GM12875 (cell line): ENCODE data around the gene SLC38A10.

Experiments
- H3K4me3 ChIP-seq: one replicate; pipeline ENCODE4 v1.5.1; 2011; ENCODE audit warnings: low read depth, low read length, control low read depth
- CTCF ChIP-seq: IDR thresholded peaks from 2 replicates; pipeline ENCODE4 v1.5.1; 2011; ENCODE audit warnings: low read depth, mild to moderate bottlenecking, control low read depth, inconsistent platforms, low read length, moderate library complexity, borderline replicate concordance; ENCODE audit not compliant: insufficient read depth

Gene SLC38A10

GRCh38 chr17:81263371-81264181 lies 31.5 kb downstream of the SLC38A10 start:
- no peak overlapping the region for H3K4me3 ChIP-seq
- TF ChIP-seq CTCF, result no peak

DNA sequence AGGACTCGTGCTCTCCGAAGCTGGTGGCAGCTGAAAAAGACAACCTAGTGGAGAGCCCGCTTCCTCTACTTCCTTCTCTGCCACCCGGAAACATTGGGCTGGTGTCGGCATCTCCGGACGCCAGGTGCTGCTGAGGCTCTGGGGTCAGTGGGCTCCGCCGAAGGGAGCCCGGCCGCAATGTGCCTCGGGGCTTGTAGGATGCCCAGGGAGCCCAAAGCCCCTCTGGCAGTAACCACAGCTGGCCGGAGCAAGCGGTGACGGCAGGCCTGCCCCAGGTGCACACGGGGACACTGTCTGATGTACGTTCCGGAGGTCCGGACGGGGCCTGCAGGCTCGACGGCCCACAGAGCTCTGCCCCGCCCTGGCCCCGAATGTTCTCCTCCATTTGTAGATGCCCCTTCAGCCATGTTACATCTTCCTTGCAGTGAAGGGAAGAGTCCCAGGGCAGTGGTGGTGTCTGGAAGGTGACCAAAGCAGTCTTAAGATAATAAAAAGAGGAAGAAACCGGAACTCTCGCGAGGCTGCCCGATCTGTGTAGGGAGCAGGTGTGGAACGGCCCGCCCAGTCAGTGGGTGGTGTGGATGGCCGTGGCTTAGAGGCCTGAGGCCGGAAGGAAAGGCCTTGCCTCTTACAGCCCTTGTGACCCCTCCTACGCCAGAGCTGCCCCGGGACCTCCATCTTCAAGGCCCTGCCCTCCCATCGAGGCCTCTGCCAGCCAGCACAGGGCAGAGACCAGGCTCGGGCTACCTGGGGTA lies 33.3 kb downstream of the SLC38A10 start:
- H3K4me3 ChIP-seq, result no peak overlapping the region
- TF ChIP-seq CTCF, result no peak

DNA sequence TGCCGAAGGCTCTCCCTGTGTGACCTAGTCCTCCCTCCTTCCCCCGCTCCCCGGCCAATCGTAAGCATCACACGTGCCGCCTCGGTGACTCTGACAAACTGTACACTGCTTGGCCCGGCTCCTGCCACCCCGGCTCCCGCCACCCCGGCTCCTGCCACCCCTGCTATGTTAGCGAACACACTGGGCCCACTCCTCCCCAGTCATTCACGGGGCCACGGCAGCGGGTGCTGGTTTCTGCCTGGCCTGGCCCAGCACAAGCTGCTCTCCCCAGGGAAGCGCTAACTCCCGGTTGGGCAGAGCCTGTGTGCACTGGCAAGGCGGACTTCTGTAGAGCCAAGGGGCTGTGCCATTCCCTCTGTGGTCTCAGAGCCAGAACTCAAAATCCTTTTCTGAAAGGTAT lies 34.0 kb downstream of the SLC38A10 start:
- TF ChIP-seq CTCF, result no peak
- H3K4me3 ChIP-seq, result no peak overlapping the region

GRCh38 chr17:81260641-81261040 lies 34.5 kb downstream of the SLC38A10 start:
- no peak for TF ChIP-seq CTCF

DNA sequence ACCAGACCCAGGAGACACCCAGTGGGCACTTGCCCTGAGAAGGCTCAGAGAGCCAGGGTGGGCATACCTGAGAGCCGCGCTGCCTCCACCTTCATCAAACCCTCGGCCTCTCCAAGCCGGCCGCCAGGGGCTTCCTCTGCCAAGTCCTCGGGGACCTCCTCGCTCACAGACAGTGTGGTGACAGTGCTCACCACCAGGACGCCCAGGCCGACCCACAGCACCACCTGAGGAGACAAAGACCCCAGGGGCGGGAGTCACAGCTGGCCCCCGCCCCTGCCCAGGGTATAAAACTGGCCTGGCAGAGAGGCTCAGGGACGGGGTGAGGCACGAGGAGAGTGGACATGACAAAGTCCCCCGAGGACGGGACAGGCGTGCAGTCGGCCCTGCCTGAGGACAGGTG lies 34.9 kb downstream of the SLC38A10 start:
- H3K4me3 ChIP-seq, result no peak overlapping the region
- TF ChIP-seq CTCF, result no peak

More at GRCh38 chr17:81260641-81261040, 34.5 kb downstream of the SLC38A10 start:
- H3K4me3 ChIP-seq, result no peak overlapping the region

GRCh38 chr17:81259058-81259605 lies 36.0 kb downstream of the SLC38A10 start:
- H3K4me3 ChIP-seq, result no peak overlapping the region

More at GRCh38 chr17:81259058-81259605, 36.0 kb downstream of the SLC38A10 start:
- no peak for TF ChIP-seq CTCF
